CD14-positive monocyte (primary cell): ENCODE measurements around the gene ZCCHC10. TPM values are rescaled to one million over a fixed set of nuclear protein-coding genes. Genes with fewer than 3 reads are reported as not detected.

Source experiments
- DNase-seq, 3 donors: peaks; one replicate each; pipeline ENCODE4 v3.0.0-alpha.2; 2011 to 2022
- H2AFZ ChIP-seq: 2 replicates; pipeline ENCODE4 v1.6.0; 2012; ENCODE audit warnings: mild to moderate bottlenecking, low read depth, low read length, inconsistent platforms; ENCODE audit not compliant: insufficient read depth, poor library complexity, severe bottlenecking
- H3K27ac ChIP-seq, 2 donors: 1 replicate in 1 of 2; 2 replicates in 1 of 2; pipeline ENCODE4 v1.5.1; 2012 to 2013; ENCODE audit warnings: low read length in 2 of 2, control low read depth in 1 of 2, inconsistent platforms in 1 of 2, low read depth in 1 of 2, mild to moderate bottlenecking in 1 of 2
- H3K27me3 ChIP-seq, 2 donors: one replicate each; pipeline versions ENCODE4 v1.6.0 to v1.6.1; 2011 to 2013; ENCODE audit warnings: low read length in 2 of 2; ENCODE audit not compliant: control insufficient read depth in 2 of 2, insufficient read depth in 2 of 2
- H3K36me3 ChIP-seq, 2 donors: replicated peaks in 1 of 2; 1 replicate in 1 of 2; 2 replicates in 1 of 2; pipeline versions ENCODE4 v1.5.1 to v1.6.1; 2012 to 2013; ENCODE audit warnings: low read length in 2 of 2, control low read depth in 1 of 2, inconsistent platforms in 1 of 2, mild to moderate bottlenecking in 1 of 2; ENCODE audit not compliant: insufficient read depth in 2 of 2, control insufficient read depth in 1 of 2
- H3K4me1 ChIP-seq, 2 donors: 1 replicate in 1 of 2; 2 replicates in 1 of 2; pipeline versions ENCODE4 v1.5.1 to v1.6.1; 2012 to 2013; ENCODE audit warnings: low read length in 2 of 2, control low read depth in 1 of 2, inconsistent platforms in 1 of 2, mild to moderate bottlenecking in 1 of 2, moderate library complexity in 1 of 2; ENCODE audit not compliant: insufficient read depth in 2 of 2, control insufficient read depth in 1 of 2
- H3K4me2 ChIP-seq: replicated peaks from 2 replicates; pipeline ENCODE3; 2012; ENCODE audit warnings: low read length, moderate library complexity, mild to moderate bottlenecking; ENCODE audit not compliant: poor library complexity, severe bottlenecking; ENCODE audit errors: extremely low read depth
- H3K4me3 ChIP-seq, 3 experiments: fragments of 200-600 bp in 1 of 3; sonication (generic) in 1 of 3; replicated peaks in 1 of 3; 1 replicate in 2 of 3; 2 replicates in 1 of 3; pipeline ENCODE4 v1.5.1; 2011 to 2013; ENCODE audit warnings: low read length in 3 of 3, mild to moderate bottlenecking in 3 of 3, control low read depth in 2 of 3, low read depth in 2 of 3, inconsistent platforms in 1 of 3, moderate library complexity in 1 of 3
- H3K79me2 ChIP-seq: 2 replicates; pipeline ENCODE4 v1.6.0; 2012; ENCODE audit warnings: mild to moderate bottlenecking, control low read depth, inconsistent platforms, low read length, moderate library complexity; ENCODE audit not compliant: insufficient read depth
- H3K9ac ChIP-seq: 2 replicates; pipeline ENCODE4 v1.6.0; 2017; ENCODE audit warnings: low read length, mild to moderate bottlenecking; ENCODE audit not compliant: insufficient read depth, poor library complexity, severe bottlenecking
- H3K9me3 ChIP-seq, 2 donors: replicated peaks in 1 of 2; 1 replicate in 1 of 2; 2 replicates in 1 of 2; pipeline versions ENCODE4 v1.5.1 to v1.6.1; 2012 to 2013; ENCODE audit warnings: low read length in 2 of 2, control low read depth in 1 of 2; ENCODE audit not compliant: control insufficient read depth in 1 of 2, insufficient read depth in 1 of 2
- H4K20me1 ChIP-seq: 2 replicates; pipeline ENCODE4 v1.6.0; 2012; ENCODE audit warnings: mild to moderate bottlenecking, low read length, control low read depth, moderate library complexity; ENCODE audit not compliant: insufficient read depth
- H3K27ac Mint-ChIP-seq, 7 donors: one replicate each; pipeline ENCODE4 v1.8.0; 2020; ENCODE audit warnings: mild to moderate bottlenecking in 7 of 7, mixed read lengths in 7 of 7, moderate library complexity in 6 of 7, inconsistent platforms in 2 of 7
- H3K27me3 Mint-ChIP-seq, 3 donors: one replicate each; pipeline ENCODE4 v1.8.0; 2021 to 2022; ENCODE audit warnings: low read depth in 3 of 3, mild to moderate bottlenecking in 3 of 3, mixed read lengths in 3 of 3, moderate library complexity in 3 of 3, inconsistent platforms in 1 of 3
- H3K36me3 Mint-ChIP-seq, 2 donors: one replicate each; pipeline ENCODE4 v1.8.0; 2020; ENCODE audit warnings: mixed read lengths in 2 of 2, inconsistent platforms in 1 of 2, mild to moderate bottlenecking in 1 of 2
- H3K4me1 Mint-ChIP-seq: one replicate; pipeline ENCODE4 v1.8.0; 2020; ENCODE audit warnings: mild to moderate bottlenecking, mixed read lengths
- H3K4me3 Mint-ChIP-seq, 2 donors: one replicate each; pipeline ENCODE4 v1.8.0; 2020; ENCODE audit warnings: mild to moderate bottlenecking in 2 of 2, mixed read lengths in 2 of 2, moderate library complexity in 1 of 2
- H3K9me3 Mint-ChIP-seq, 7 donors: one replicate each; pipeline ENCODE4 v1.8.0; 2020 to 2022; ENCODE audit warnings: mixed read lengths in 7 of 7, mild to moderate bottlenecking in 6 of 7, moderate library complexity in 6 of 7, inconsistent platforms in 2 of 7
- WGBS: methylation state at CpG from one replicate; pipeline ENCODE4 v1.1.5; 2013; ENCODE audit warnings: missing lambda C conversion rate; ENCODE audit not compliant: insufficient coverage; 5-methylcytosine and 5-hydroxymethylcytosine counted together
- intact Hi-C, 2 donors: fragments of 100-400 bp; cut with micrococcal nuclease; formaldehyde crosslinking; loops; one replicate each; pipeline versions ENCODE4 v1.15.0 to v1.15.1; 2023
- polyA plus RNA-seq, 3 donors: library from polyadenylated mRNA; depleted of rRNA in 1 of 3; unstranded in 2 of 3; stranded (reverse) in 1 of 3; fragments of 300-500 nt in 2 of 3; fragments of >200 nt in 1 of 3; fragmentation: Illumina TruSeq in 2 of 3; gene quantifications; 1 replicate in 2 of 3; 2 replicates in 1 of 3; pipeline ENCODE4 v1.2.3, GENCODE V29; 2012 to 2021
- TF ChIP-seq, protein P1 (sequence below): fragments of 200-600 bp; IDR thresholded peaks from one replicate; pipeline ENCODE4 v1.8.0; 2022; ENCODE audit warnings: antibody characterized with exemption, mild to moderate bottlenecking

The ZCCHC10 gene
- polyA plus RNA-seq, 3 donors: 10.7 to 52.7 (median 45.3) TPM

DNA sequence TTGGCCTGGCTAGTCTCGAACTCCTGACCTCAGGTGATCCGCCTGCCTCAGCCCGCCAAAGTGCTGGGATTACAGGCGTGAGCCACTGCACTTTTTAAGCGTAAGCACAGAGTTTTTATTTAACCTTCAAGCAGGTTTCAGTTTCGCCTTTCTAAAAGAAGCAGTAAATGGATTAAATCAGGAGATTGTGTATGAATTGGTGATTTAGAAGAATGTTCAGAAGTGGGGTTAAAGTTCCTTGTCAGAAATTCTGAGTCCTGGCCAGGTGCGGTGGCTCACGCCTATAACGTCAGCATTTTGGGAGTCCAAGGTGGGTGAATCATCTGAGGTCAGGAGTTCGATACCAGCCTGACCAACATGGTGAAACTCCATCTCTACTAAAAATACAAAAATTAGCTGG, 37.6 kb upstream of the ZCCHC10 start:
- no peak overlapping the region for H3K4me3 ChIP-seq
- Mint-ChIP-seq H3K4me1 (peaks cover 12% of the 10 kb centered on the region), H3K4me3 (no peak overlapping the region), H3K27ac (peak overlapping the region in 2 of 7 donors; percentile 26 to 65), H3K36me3 (peaks cover 37 to 41% of the 10 kb centered on the region in 2 donors), H3K9me3 (no peaks in the 10 kb centered on the region), H3K27me3 (peaks cover 0 to 1% (median 0%) of the 10 kb centered on the region in 3 donors)
- no peak overlapping the region for H3K27ac ChIP-seq
- intact Hi-C loops: no loop called here
- peaks cover 88% of the 10 kb centered on the region for H4K20me1 ChIP-seq
- H3K9ac ChIP-seq: no peak overlapping the region
- WGBS: 84% methylated on average over 2 of the region's 10 CpGs
- H3K79me2 ChIP-seq: peaks cover 77% of the 10 kb centered on the region
- TF ChIP-seq, protein P1, sequence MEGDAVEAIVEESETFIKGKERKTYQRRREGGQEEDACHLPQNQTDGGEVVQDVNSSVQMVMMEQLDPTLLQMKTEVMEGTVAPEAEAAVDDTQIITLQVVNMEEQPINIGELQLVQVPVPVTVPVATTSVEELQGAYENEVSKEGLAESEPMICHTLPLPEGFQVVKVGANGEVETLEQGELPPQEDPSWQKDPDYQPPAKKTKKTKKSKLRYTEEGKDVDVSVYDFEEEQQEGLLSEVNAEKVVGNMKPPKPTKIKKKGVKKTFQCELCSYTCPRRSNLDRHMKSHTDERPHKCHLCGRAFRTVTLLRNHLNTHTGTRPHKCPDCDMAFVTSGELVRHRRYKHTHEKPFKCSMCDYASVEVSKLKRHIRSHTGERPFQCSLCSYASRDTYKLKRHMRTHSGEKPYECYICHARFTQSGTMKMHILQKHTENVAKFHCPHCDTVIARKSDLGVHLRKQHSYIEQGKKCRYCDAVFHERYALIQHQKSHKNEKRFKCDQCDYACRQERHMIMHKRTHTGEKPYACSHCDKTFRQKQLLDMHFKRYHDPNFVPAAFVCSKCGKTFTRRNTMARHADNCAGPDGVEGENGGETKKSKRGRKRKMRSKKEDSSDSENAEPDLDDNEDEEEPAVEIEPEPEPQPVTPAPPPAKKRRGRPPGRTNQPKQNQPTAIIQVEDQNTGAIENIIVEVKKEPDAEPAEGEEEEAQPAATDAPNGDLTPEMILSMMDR: no peak
- peaks cover 40 to 45% of the 10 kb centered on the region in 2 donors for H3K36me3 ChIP-seq
- H3K27me3 ChIP-seq: no peaks in the 10 kb centered on the region
- no peak overlapping the region for H3K4me2 ChIP-seq
- DNase-seq: no peak
- peaks cover 11 to 13% of the 10 kb centered on the region in 2 donors for H3K4me1 ChIP-seq
- no peaks in the 10 kb centered on the region for H3K9me3 ChIP-seq
- H2AFZ ChIP-seq: no peak overlapping the region

- peaks cover 11 to 22% of the 10 kb centered on the region in 2 donors for H3K4me1 ChIP-seq
- Mint-ChIP-seq H3K27me3 (no peaks in the 10 kb centered on the region), H3K4me1 (peaks cover 23% of the 10 kb centered on the region), H3K36me3 (peaks cover 20 to 25% of the 10 kb centered on the region in 2 donors), H3K9me3 (no peaks in the 10 kb centered on the region), H3K27ac (peak overlapping the region in 5 of 7 donors; percentile 10 to 64 (median 46)), H3K4me3 (peak overlapping the region in 1 of 2 donors; percentile 46)
- TF ChIP-seq, protein P1: no peak
- H3K4me3 ChIP-seq: peak overlapping the region in 1 of 3 experiments; percentile 13
- H3K4me2 ChIP-seq: peak overlapping the region; percentile 11
- H3K9me3 ChIP-seq: no peaks in the 10 kb centered on the region
- 0% methylated on average over 1 of the region's 1 CpG for WGBS
- peaks cover 23 to 29% of the 10 kb centered on the region in 2 donors for H3K36me3 ChIP-seq
- peak overlapping the region in 1 of 2 donors; percentile 73 for H3K27ac ChIP-seq
- no peak overlapping the region for H3K9ac ChIP-seq
- no peak overlapping the region for H2AFZ ChIP-seq
- peaks cover 91% of the 10 kb centered on the region for H3K79me2 ChIP-seq
- intact Hi-C loops: no loop called here
- DNase-seq: no peak
- no peaks in the 10 kb centered on the region for H3K27me3 ChIP-seq
- H4K20me1 ChIP-seq: peaks cover 94% of the 10 kb centered on the region
Measured at GRCh38 chr5:133062276-133062675, 35.9 kb upstream of the ZCCHC10 start.
